ENCODE results near the gene GLDC. TPM values are rescaled to one million over a fixed set of nuclear protein-coding genes. Genes with fewer than 3 reads are reported as not detected.
"Not testable (repeated sequence)": the region's sequence is repeated elsewhere in the genome, so short reads cannot be mapped to it uniquely, and the experiment has no call there.

Gene GLDC
- total RNA-seq, 1 donor from 2014 or later: 35.6 TPM

DNA sequence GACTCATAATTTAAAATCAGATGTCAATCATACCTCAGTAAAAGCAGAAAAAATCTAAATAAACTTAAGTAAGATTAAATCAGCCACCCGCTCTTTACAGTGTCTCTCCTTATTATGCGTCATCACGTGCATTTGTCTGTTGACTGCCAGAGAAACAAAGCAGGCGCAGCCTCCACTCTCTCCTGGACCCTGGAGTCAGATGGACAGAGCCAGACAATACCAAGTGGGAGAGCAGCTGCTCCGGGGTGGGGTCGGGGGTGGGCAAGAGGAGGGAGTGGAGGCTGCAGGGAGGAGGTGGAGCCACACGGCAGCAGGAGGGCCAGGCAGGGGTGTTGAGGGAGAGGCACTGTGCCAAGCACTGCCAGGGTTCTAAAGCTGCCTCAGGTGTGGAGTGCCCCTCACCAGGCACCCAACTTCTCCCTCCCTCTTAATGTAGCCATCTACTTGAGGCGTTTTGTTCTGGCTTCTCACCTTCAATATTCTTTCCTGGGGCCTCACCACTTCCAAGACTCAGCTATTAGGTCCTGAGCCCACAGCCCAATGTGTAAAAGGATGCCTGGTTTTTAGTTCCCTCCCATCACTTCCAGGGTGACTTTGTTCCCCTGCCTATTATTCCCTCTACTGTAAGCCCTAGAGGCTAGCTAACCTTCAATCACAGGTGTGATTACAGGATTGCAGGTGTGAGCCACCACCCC lies 96.3 kb downstream of the GLDC start:
- ATAC-seq (no peak), DNase-seq (ENCODE audit: low spot score) (no peak)
- intact Hi-C loops (cut with DNase I): no loop called here

DNA sequence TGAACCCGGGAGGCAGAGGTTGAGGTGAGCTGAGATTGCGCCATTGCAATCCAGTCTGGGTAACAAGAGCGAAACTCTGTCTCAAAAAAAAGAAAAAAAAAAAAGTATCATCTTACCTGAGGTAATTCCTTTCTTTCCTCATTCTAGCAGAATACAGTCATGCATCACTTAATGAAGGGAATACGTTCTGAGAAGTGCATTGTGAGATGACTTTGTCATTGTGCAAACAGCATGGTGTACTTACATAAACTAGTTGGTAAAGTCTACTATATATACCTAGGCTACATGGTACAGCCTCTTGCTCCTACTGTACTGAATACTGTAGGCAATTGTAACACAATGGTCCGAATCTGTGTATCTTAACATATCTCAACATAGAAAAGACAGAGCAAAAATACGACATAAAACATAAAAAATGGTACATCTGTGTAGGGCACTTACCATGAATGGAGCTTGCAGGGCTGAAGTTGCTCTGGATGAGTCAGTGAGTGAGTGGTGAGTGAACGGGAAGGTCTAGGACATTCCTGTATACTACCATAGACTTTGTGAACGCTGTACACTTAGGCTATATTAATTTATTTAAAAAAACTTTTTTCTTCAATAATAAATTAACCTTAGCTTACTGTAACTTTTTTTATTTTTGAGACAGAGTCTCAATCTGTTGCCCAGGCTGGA lies 100.4 kb downstream of the GLDC start:
- DNase-seq (ENCODE audit: low spot score) (no peak), ATAC-seq (no peak)
- intact Hi-C loops (cut with DNase I): no loop called here

DNA sequence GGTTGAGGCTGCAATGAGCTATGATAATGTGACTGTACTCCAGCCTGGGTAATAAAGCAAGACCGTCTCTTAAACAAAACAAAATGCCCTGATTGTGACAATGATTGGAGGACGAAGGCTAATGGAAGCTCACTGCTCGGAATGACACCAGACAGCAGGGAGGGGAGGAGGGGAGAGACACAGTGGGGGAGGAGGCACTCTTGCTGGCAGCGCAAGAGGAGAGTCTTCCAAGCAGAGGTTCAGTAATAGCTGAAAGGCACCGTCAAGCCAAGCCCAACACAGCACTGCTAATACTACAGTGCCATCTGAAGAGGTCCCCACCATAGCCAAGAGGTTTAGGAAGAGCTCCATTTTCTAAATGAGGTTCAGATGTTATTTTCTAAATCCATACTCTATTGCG lies 102.3 kb downstream of the GLDC start:
- no peak for ATAC-seq
- intact Hi-C loops (cut with DNase I): no loop called here

DNA sequence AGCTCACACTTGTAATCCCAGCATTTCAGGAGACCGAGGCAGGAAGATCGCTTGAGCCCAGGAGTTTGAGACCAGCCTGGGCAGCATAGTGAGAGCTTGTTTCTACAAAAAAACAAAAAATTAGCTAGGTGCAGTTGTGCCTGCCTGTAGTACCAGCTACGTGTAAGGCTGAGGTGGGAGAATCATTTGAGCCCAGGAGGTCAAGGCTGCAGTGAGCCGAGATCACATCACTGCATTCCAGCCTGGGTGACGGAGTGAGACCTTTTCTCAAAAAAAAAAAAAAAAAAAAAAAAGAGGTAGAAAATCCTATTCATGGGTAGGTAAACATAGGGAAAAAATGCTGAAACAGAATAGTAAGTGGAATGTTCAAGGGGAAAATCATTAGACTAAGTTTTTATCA lies 102.9 kb downstream of the GLDC start:
- ATAC-seq; intact Hi-C loops (cut with DNase I); DNase-seq (ENCODE audit: low spot score): not testable (repeated sequence)

More for the DNA sequence above, 102.3 kb downstream of the GLDC start:
- DNase-seq (ENCODE audit: low spot score): no peak

DNA sequence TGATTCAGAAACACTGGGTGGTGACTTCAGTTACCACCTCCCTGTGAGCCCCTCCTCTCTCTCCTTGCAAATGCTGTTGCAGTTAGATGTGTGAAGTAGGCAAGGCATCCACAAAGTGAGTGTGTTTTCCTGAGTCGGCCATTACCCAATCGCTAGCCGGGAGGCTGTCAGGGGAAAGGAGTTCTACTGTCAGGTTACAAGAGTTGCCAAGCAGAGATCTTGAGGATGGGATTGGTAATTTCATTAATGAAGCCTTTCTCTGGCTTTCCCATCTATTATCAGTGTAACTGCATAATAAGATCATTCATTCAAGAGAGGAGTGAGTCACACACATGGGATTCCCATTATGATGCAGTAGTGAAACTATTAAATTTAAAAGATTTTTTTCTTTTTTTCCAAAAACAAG lies 106.9 kb downstream of the GLDC start:
- ATAC-seq (no peak), DNase-seq (ENCODE audit: low spot score) (no peak)
- intact Hi-C loops (cut with DNase I): no loop called here

DNA sequence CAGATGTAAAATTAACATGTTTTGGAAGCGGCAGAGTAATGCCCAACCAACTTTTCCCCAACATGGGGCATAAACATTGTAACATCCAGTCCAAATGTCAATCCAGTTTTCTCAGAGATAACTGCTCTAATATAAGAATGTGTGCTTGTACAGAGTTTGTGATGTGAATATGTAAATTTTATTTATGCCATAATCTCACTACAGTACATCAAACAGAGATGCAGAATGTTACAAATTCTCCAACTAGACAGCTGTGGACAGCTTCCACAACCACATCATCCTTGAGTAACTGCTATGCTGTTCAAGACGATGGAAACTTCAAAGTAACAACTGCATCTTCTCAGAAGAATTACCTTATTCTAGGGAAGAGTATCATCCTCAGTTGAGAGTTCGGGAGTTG lies 109.9 kb downstream of the GLDC start:
- intact Hi-C loops (cut with DNase I): no loop called here
- no peak for ATAC-seq
- no peak for DNase-seq (ENCODE audit: low spot score)

DNA sequence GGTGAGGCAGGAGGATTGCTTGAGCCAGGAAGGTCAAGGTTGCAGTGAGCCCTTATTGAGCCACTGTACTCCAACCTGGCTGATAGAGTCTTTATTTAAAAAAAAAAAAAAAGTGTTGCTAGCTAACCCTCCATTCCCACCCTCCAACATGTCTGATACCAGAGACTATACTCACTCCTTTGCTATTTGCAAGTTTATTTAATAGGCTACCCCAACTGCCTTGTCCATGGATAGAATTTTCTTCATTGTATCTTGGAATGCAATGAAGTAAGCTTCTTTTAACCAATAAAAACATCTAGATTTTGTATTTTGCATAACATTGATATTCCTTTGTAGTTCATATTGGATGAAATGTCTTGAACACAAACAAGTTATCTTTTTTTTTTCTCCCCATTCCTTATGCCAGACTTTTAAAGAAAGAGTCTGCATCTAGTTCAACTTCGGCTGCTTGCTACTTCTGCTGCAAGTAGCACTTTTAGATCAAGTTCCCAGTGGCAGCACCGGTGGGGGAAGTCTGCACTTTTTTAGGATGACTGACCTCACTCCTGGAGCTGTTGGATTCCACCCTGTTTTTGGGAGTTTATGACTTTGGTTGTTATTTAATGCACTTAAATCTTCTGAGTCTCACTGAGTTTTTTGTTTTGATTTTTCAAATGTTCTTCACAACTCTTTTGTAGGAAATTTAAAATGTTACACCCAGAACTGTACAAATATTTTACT lies 120.0 kb downstream of the GLDC start:
- DNase-seq (ENCODE audit: low spot score) (no peak), ATAC-seq (no peak)
- intact Hi-C loops (cut with DNase I): no loop called here

DNA sequence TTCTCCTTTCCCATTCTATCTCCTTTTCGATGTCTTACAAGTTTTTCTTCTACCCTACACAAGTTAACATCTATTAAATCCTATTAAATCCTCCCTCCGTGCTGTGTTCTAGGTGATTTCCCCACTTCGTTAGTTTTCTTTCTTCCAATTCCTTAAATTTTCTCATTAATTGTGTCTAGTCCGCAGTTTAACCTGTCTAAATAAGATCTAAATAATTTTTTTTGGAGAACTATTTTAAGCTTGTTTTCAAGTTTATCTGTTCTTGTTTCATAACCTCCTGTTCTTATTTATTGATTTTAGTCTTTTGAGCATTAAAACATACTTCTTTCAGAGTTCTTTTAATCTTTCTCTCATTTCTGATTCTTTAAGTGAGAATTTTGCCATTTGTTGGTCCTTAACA lies 123.3 kb downstream of the GLDC start:
- intact Hi-C loops (cut with DNase I): no loop called here

DNA sequence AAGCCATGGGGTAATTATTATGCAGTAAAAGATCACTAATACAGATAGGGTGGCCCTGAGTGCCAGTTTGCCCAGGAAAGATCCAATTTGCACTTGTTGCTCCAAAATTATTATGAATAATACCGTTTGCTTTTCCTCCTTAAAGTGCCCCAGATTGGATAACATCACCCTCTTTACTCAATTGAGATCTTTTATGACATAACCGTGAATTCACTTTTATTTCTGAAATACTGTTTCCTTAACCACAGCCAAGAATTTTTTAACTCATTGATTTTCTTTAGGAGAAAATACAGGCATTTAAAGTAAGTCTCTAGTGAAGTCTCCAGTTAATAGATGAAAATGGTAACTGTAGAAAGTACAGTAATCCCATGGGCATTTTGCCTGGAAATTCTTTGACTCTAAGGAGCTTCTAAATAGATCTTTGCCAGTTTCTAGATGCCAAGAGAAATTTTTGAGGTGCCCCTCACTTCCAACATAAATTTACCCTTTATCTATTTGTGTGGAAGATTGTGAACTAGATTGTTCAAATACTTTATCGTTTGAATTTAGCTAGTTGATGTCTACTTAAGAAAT lies 133.4 kb downstream of the GLDC start:
- intact Hi-C loops (cut with DNase I): no loop called here
- DNase-seq (ENCODE audit: low spot score) (no peak), ATAC-seq (no peak)

More for the DNA sequence above, 123.3 kb downstream of the GLDC start:
- DNase-seq (ENCODE audit: low spot score) (no peak), ATAC-seq (no peak)

DNA sequence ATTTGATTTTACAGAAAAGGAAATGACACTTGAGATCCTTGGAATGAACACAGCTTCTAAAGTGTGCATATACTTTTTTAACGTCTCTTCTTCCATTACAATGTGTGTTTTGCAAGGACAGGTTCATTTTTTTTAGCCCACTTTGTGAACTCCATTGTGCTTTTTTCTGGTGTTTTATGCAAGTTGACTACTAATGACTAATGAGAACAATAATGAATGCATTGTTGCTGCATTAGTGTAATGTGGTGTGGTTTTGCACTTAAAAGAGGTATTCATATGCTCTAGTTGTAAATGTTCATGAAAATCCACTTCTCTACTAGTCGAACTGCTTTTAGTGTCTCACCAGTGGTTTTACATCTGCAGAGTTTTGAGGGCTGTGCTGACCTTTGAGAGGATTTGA lies 139.0 kb downstream of the GLDC start:
- intact Hi-C loops (cut with DNase I): no loop called here
- no peak for DNase-seq (ENCODE audit: low spot score)
- no peak for ATAC-seq

DNA sequence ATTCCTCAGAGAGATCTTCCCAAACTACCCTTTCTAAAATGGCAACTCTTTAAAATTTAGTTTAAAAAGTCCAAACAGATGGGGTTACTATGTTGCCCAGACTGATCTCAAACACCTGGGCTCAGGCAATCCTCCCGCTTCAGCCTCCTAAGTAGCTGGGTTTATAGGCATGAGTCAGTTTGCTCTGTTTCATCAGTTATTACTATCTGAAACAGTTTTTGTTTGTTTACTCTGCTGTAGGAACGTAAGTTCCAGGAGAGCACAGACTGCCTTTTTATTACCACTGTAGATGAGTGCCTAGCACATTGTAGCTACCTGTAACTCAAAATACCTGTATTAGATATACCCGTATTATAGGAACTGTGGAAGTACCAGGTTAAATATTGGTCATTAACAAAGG lies 143.1 kb downstream of the GLDC start:
- ATAC-seq (no peak), DNase-seq (ENCODE audit: low spot score) (no peak)
- intact Hi-C loops (cut with DNase I): no loop called here

DNA sequence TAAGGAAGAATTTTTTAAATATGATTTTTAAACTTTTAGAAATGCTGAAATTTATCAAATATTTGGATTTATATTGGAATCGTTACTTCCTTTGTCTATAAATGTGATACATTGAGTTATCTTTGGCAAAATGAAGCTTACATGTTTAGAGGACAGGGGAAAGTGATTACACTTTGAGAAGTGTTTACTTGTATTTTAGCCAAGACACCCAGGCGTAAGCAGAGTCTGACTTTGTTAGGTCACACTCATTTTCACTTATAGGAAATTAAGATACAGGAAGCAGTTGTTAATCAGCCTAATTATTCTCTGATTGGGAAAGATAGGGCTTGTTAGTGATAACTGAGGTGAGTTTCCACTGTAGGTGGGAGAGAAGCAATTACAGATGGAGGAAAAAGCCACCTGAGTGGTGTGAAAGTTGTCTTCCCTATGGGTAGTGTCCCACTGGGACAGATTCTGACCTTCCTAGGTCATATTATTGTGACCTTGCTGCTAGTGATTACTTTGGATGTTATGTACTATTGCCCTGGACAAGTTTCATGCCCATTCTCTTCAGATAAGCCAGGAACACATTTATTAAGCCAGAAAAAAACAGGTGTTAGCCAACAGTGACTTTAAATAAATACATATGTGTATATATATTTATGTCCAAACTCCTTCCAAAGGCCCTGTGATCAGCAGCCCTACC lies 143.9 kb downstream of the GLDC start:
- no peak for DNase-seq (ENCODE audit: low spot score)
- intact Hi-C loops (cut with DNase I): no loop called here
- ATAC-seq: no peak

DNA sequence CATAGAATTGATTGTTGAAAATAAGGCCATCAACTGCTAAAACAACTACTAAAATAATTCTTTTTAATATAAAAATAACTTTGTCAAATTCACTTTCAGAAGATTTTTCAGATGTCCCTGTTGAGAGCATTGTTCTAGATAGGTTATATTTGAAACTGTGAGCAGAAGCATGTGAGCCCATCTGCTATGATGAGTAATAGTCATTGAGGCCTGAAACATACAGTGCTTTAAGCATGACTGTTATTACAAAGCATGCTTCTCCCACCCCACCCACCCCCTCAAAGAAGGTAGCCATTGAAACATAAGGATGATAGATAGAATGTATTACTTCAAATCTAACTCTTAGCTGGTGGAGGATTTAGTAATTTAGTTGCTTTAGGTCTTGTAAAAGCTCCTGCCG lies 146.5 kb downstream of the GLDC start:
- DNase-seq (ENCODE audit: low spot score): no peak
- intact Hi-C loops (cut with DNase I): no loop called here

DNA sequence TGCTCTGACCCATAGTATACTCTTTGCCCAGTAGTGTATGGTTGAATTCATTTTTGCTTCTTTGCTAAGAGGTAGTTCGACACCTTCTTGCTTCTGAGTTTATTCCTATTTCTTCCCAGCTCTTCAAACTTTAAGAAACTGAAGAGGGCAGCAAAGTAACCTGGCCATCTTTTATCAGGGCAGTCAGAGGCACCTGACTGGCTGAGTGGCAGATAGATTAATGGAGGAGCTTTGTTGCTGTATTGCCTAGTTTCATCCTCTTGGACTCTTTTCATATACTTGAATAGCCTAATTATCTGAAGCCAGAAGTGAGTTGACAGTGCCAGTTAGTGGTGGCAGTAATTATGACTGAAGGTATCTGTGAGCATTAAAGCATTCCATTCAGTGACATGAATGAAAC lies 150.1 kb downstream of the GLDC start:
- DNase-seq (ENCODE audit: low spot score): no peak
- no peak for ATAC-seq

More for the DNA sequence above, 146.5 kb downstream of the GLDC start:
- no peak for ATAC-seq

DNA sequence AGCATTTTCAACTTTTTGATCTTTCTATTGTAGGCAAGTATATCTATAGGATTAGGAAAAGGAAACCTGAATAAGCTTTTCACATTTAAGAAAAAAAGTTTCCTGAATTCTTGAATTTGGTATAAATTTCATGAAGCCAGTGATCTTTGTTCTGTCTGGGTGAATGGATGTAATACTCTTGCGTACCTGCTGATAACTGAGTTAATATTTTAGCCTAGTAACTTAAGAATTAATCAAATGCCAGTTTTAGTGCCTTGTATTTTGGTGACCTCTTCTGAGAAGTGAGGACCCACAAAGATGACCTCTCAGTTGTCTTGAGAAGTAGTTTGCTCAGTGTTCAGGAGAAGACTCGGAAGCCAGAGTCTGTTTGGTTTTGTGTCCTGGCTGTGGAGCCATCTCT lies 154.7 kb downstream of the GLDC start:
- DNase-seq (ENCODE audit: low spot score) (no peak), ATAC-seq (no peak)
- intact Hi-C loops (cut with DNase I): no loop called here

More for the DNA sequence above, 150.1 kb downstream of the GLDC start:
- intact Hi-C loops (cut with DNase I): no loop called here

DNA sequence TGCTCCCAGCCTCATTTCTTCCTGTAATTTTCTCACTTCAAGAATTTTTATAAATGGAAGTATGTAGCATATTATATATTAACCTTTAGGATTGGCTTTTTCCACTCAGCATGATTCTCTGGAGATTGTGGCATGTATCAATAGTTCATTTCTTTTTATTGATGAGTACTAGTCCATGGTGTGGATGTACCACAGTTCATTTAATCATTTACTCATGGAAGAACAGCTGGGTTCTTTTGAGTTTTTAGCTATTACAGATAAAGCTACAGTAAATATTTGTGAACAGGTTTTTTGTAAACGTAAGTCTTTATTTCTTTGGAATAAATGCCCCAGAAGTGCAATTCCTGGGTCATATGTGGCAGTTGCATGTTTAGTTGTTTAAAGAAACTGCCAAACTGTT lies 156.4 kb downstream of the GLDC start:
- intact Hi-C loops (cut with DNase I): no loop called here
- no peak for ATAC-seq
- no peak for DNase-seq (ENCODE audit: low spot score)

DNA sequence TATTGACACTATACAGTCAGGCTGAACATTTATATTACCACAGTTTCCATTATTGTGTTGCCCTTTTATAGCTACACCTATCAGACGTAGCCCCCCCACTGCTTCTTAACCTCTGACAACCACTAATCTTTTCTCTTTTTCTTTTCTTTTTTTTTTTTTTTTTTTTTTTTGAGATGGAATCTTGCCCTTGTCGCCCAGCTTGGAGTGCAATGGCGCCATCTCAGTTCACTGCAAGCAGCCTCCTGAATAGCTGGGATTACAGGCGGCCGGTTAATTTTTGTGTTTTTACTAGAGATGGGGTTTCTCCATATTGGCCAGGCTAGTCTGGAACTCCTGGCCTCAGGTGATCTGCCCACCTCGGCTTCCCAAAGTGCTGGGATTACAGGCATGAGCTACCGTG lies 157.1 kb downstream of the GLDC start:
- ATAC-seq (no peak), DNase-seq (ENCODE audit: low spot score) (no peak)
- intact Hi-C loops (cut with DNase I): no loop called here

DNA sequence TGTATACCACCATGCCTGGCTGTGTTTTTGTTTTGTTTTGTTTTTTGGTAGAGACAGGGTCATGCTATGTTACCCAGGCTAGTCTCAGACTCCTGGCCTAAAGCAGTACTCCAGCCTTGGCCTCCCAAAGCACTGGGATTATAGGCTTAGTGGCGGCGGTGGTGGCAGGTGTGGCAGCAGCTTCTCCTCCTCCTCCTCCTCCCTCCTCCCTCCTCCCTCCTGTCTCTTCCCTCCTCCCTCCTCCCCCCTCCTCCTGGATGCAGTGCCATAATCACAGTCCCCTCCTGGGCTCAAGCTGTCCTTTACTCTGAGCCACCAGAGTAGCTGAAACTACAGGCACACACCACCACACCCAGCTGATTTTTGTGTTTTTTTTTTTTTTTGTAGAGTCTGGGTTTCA lies 161.3 kb downstream of the GLDC start:
- ATAC-seq (no peak), DNase-seq (ENCODE audit: low spot score) (no peak)
- intact Hi-C loops (cut with DNase I): no loop called here

Measured in sciatic nerve (tissue), 2 donors.